Prostate gland (tissue), 2 donors: ENCODE measurements around the gene TOGARAM2. TPM values are rescaled to one million over a fixed set of nuclear protein-coding genes. Genes with fewer than 3 reads are reported as not detected.

Experiments used
- DNase-seq: peaks from one replicate; pipeline ENCODE4 v3.0.0-alpha.2; 2019; ENCODE audit warnings: low spot score
- H3K27ac ChIP-seq, 2 donors: fragments of 200-600 bp; sonication (generic); 2 replicates each; pipeline ENCODE4 v1.5.1; 2017 to 2019
- H3K27me3 ChIP-seq: fragments of 200-600 bp; sonication (generic); replicated peaks from 2 replicates; pipeline ENCODE4 v1.5.1; 2019; ENCODE audit not compliant: insufficient read depth
- H3K36me3 ChIP-seq, 2 donors: fragments of 200-600 bp; sonication (generic); 1 replicate in 1 of 2; 2 replicates in 1 of 2; pipeline versions ENCODE4 v1.5.1 to v1.8.1; 2017 to 2019
- H3K4me1 ChIP-seq: fragments of 200-600 bp; sonication (generic); replicated peaks from 2 replicates; pipeline ENCODE4 v1.5.1; 2019
- H3K4me3 ChIP-seq, 2 donors: fragments of 200-600 bp; sonication (generic); 2 replicates each; pipeline ENCODE4 v1.5.1; 2017 to 2019
- H3K9me3 ChIP-seq: fragments of 200-600 bp; sonication (generic); 2 replicates; pipeline ENCODE4 v1.5.1; 2017
- POLR2A ChIP-seq: fragments of 450-650 bp; IDR thresholded peaks from one replicate; pipeline ENCODE4 v1.6.1; 2016; ENCODE audit warnings: antibody characterized with exemption, mild to moderate bottlenecking
- POLR2AphosphoS5 ChIP-seq: sonication (generic); formaldehyde crosslinking; IDR thresholded peaks from one replicate; pipeline ENCODE4 v1.6.1; 2017; ENCODE audit warnings: antibody characterized with exemption
- WGBS: methylation state at CpG from one replicate; pipeline ENCODE4 v1.1.5; 2018; 5-methylcytosine and 5-hydroxymethylcytosine counted together
- intact Hi-C: fragments of 100-400 bp; cut with DNase I; formaldehyde crosslinking; loops from one replicate; pipeline ENCODE4 v1.14.2; 2022
- total RNA-seq, 2 donors: library from RNA; depleted of rRNA; stranded (reverse); fragments of >200 nt; gene quantifications; one replicate each; pipeline ENCODE4 v1.1.0, GENCODE V29; 2016
- TF ChIP-seq, protein P1 (sequence below), 4 experiments: fragments of 200-600 bp in 2 of 4; fragments of 450-650 bp in 2 of 4; sonication (generic) in 2 of 4; IDR thresholded peaks; 1 replicate in 3 of 4; 2 replicates in 1 of 4; pipeline ENCODE4 v1.5.1; 2016 to 2019; ENCODE audit warnings: antibody characterized with exemption in 4 of 4, mild to moderate bottlenecking in 2 of 4, moderate library complexity in 2 of 4

TOGARAM2 gene
- total RNA-seq, 2 donors from 2014 or later = 0.36 to 0.62 TPM

- intact Hi-C loops = loop anchor here (5.0 to 10.0 kb wide), 2 partner anchors 48 to 54 kb away; partner anchors contain the start of gene CLIP4
Measured at GRCh38 chr2:29060441-29060840, 79.3 kb downstream of the TOGARAM2 start.

DNA sequence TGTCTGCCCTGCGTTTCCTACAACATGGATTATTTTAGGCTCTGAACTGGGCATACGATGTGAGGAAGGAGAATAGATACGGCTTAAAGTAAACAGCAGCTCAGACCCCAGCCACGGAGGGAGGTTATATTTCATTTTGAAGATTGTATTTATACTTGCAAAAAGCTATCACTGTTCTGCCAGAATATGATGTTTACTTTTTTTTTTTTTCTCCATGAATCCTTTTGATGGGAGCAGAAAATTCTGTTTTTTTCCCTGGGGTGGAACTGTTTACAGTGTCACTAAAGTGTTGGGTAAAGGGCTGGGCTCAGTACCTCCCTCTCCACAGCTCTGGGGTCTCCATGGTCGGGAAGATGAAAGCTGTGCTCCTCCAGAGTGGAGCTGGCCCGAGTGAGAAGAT, 80.1 kb downstream of the TOGARAM2 start:
- DNase-seq = no peak
- H3K27me3 ChIP-seq = no peaks in the 10 kb centered on the region
- no peaks in the 10 kb centered on the region for H3K9me3 ChIP-seq
- intact Hi-C loops = loop anchor here (5.0 to 10.0 kb wide), 2 partner anchors 49 to 54 kb away; partner anchors contain the start of gene CLIP4
- peaks cover 3% of the 10 kb centered on the region for H3K4me1 ChIP-seq
- TF ChIP-seq, protein P1, sequence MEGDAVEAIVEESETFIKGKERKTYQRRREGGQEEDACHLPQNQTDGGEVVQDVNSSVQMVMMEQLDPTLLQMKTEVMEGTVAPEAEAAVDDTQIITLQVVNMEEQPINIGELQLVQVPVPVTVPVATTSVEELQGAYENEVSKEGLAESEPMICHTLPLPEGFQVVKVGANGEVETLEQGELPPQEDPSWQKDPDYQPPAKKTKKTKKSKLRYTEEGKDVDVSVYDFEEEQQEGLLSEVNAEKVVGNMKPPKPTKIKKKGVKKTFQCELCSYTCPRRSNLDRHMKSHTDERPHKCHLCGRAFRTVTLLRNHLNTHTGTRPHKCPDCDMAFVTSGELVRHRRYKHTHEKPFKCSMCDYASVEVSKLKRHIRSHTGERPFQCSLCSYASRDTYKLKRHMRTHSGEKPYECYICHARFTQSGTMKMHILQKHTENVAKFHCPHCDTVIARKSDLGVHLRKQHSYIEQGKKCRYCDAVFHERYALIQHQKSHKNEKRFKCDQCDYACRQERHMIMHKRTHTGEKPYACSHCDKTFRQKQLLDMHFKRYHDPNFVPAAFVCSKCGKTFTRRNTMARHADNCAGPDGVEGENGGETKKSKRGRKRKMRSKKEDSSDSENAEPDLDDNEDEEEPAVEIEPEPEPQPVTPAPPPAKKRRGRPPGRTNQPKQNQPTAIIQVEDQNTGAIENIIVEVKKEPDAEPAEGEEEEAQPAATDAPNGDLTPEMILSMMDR (IDR thresholded peaks at IDR 0.05) = no peak
- TF ChIP-seq POLR2A (no peak), POLR2AphosphoS5 (no peak)
- no peaks in the 10 kb centered on the region for H3K36me3 ChIP-seq
- no peak overlapping the region for H3K4me3 ChIP-seq
- WGBS = 34% methylated on average over 6 of the region's 6 CpGs
- no peak overlapping the region for H3K27ac ChIP-seq

More at GRCh38 chr2:29060441-29060840, 79.3 kb downstream of the TOGARAM2 start:
- H3K4me3 ChIP-seq = no peak overlapping the region
- H3K9me3 ChIP-seq = no peaks in the 10 kb centered on the region
- 72% methylated on average over 9 of the region's 9 CpGs for WGBS
- no peaks in the 10 kb centered on the region for H3K27me3 ChIP-seq
- H3K36me3 ChIP-seq = no peaks in the 10 kb centered on the region
- DNase-seq = no peak
- TF ChIP-seq, protein P1 (IDR thresholded peaks at IDR 0.05) = no peak
- TF ChIP-seq POLR2AphosphoS5 = no peak
- TF ChIP-seq POLR2A = no peak
- peaks cover 3% of the 10 kb centered on the region for H3K4me1 ChIP-seq
- no peak overlapping the region for H3K27ac ChIP-seq

- TF ChIP-seq, protein P1 (IDR thresholded peaks at IDR 0.05) = no peak
- TF ChIP-seq POLR2AphosphoS5 (no peak), POLR2A (no peak)
- Histone ChIP-seq H3K4me3 (no peak overlapping the region), H3K9me3 (no peaks in the 10 kb centered on the region), H3K27ac (no peak overlapping the region), H3K4me1 (peaks cover 3% of the 10 kb centered on the region), H3K27me3 (no peaks in the 10 kb centered on the region), H3K36me3 (no peaks in the 10 kb centered on the region)
- intact Hi-C loops = loop anchor here (5.0 to 10.0 kb wide), 2 partner anchors 49 to 53 kb away; partner anchors contain the start of gene CLIP4
- WGBS = 100% methylated on average over 3 of the region's 3 CpGs
- DNase-seq = no peak
Measured at GRCh38 chr2:29061616-29062015, 80.5 kb downstream of the TOGARAM2 start.

DNA sequence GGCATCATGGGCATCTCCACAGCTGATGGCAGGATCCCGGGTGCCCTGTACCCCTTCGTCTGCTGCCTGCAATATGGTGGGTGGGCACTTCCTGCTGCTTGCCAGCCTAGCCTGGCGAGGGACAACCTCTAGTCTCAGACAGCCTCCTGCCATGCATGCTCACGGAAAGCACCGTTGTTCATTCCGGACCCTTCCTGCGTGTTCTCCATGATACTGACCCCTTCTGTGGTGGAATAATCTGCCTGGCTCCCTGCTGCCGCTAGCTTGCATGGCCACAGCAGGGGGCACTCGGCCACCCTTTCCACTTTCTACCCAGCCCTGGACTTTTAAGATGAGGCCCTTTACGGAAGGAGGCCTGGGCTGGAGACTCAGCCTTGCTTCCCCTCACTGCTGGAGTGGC, 81.3 kb downstream of the TOGARAM2 start:
- H3K27ac ChIP-seq = no peak overlapping the region
- TF ChIP-seq, protein P1 (IDR thresholded peaks at IDR 0.05) = no peak
- TF ChIP-seq POLR2A = no peak
- no peak for TF ChIP-seq POLR2AphosphoS5
- intact Hi-C loops = loop anchor here (5.0 to 10.0 kb wide), 2 partner anchors 50 to 52 kb away; partner anchors contain the start of gene CLIP4

GRCh38 chr2:29063056-29063455, 82.0 kb downstream of the TOGARAM2 start:
- H3K9me3 ChIP-seq = no peaks in the 10 kb centered on the region
- H3K27me3 ChIP-seq = no peaks in the 10 kb centered on the region
- TF ChIP-seq, protein P1 (IDR thresholded peaks at IDR 0.05) = no peak
- TF ChIP-seq POLR2A (no peak), POLR2AphosphoS5 (no peak)
- no peak overlapping the region for H3K4me3 ChIP-seq
- peaks cover 3% of the 10 kb centered on the region for H3K4me1 ChIP-seq
- DNase-seq = no peak
- no peaks in the 10 kb centered on the region for H3K36me3 ChIP-seq
- 64% methylated on average over 6 of the region's 6 CpGs for WGBS
- intact Hi-C loops = loop anchor here (5.0 to 10.0 kb wide), 2 partner anchors 51 to 52 kb away; partner anchors contain the start of gene CLIP4
- H3K27ac ChIP-seq = peak overlapping the region in 1 of 2 donors; percentile 71

More for the DNA sequence above, 81.3 kb downstream of the TOGARAM2 start:
- no peaks in the 10 kb centered on the region for H3K27me3 ChIP-seq
- H3K4me3 ChIP-seq = no peak overlapping the region
- peaks cover 3% of the 10 kb centered on the region for H3K4me1 ChIP-seq
- no peaks in the 10 kb centered on the region for H3K36me3 ChIP-seq
- H3K9me3 ChIP-seq = no peaks in the 10 kb centered on the region
- WGBS = 97% methylated on average over 10 of the region's 10 CpGs
- DNase-seq = no peak
